IPS DF 6.9 (cell line): ENCODE data around the gene PACSIN2.
"Not testable (repeated sequence)": the region's sequence is repeated elsewhere in the genome, so short reads cannot be mapped to it uniquely, and the experiment has no call there.

Experiments
- DNase-seq: peaks from one replicate; pipeline ENCODE4 v3.0.0-alpha.2; 2013; ENCODE audit warnings: low read depth, low spot score
- H3K27ac ChIP-seq: one replicate; pipeline ENCODE4 v1.5.1; 2013; ENCODE audit warnings: low read length, control low read depth
- H3K27me3 ChIP-seq: 2 replicates; pipeline ENCODE4 v1.6.1; 2013; ENCODE audit warnings: mild to moderate bottlenecking, low read length; ENCODE audit not compliant: control insufficient read depth, insufficient read depth
- H3K36me3 ChIP-seq: 2 replicates; pipeline ENCODE4 v1.6.1; 2013; ENCODE audit warnings: low read length; ENCODE audit not compliant: control insufficient read depth, insufficient read depth
- H3K4me1 ChIP-seq: 2 replicates; pipeline ENCODE4 v1.6.1; 2013; ENCODE audit warnings: low read length; ENCODE audit not compliant: control insufficient read depth, insufficient read depth
- H3K4me3 ChIP-seq: 2 replicates; pipeline ENCODE4 v1.5.1; 2013; ENCODE audit warnings: mild to moderate bottlenecking, low read length
- H3K9me3 ChIP-seq: 2 replicates; pipeline ENCODE4 v1.6.1; 2013; ENCODE audit warnings: low read length, inconsistent platforms; ENCODE audit not compliant: control insufficient read depth, insufficient read depth
- WGBS: extraction: QIAGEN DNeasy Blood & Tissue Kit; methylation state at CpG from one replicate; pipeline ENCODE4 v1.1.7; 2013; ENCODE audit warnings: mixed read lengths, missing lambda C conversion rate; ENCODE audit not compliant: insufficient read length, insufficient coverage; 5-methylcytosine and 5-hydroxymethylcytosine counted together

Gene PACSIN2

DNA sequence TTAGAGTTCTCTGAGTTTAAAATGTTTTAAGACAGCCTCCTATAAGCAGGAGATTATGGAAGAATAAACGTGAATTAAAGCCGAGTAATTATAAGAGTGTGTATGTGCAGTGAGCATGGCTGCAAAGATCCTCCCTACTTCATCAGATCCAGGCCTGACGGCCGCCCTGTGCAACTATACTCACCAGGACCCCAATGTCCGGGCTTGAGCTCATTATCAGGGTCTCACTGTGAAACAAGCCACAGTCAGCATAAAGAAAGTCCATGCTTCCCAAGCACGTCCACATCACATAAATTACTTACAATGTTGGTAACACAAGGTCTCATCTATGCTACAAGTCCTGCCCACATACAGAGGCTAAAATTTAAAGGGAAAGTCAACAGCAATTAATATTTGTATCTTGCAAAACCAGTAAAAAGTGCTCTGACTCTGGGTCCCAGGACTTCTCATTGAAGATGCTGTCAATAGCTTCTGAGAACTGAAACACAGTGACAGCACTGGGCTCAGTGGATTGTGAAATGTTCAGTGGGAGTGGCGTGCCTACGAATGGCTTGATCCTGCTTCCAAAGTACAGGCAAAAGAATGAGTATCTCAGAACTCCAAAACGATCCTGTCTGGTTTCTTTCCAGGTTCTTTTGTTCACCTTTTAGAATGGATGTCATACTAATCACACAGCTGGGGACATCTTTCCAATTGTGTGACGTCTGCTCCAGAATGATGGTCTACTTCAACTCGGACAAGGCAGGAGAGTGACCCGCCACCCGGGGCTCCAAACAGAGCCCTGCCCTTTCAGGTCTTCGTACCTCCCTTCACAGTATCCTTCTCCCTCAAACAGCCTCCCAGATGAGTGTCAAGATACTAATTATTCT is 85.7 kb downstream of the PACSIN2 start:
- Histone ChIP-seq H3K36me3 (no peaks in the 10 kb centered on the region; the same call in 1 of the 2 replicates), H3K9me3 (no peaks in the 10 kb centered on the region), H3K27ac (no peak overlapping the region), H3K4me1 (no peaks in the 10 kb centered on the region; the same call in 1 of the 2 replicates), H3K27me3 (no peaks in the 10 kb centered on the region), H3K4me3 (no peak overlapping the region)
- no peak for DNase-seq
- no CpG with 5 or more reads among the region's 14 CpGs for WGBS

GRCh38 chr22:42927966-42928365 is 87.0 kb downstream of the PACSIN2 start:
- no CpG with 5 or more reads among the region's 6 CpGs for WGBS
- Histone ChIP-seq H3K27me3 (no peaks in the 10 kb centered on the region), H3K9me3 (no peaks in the 10 kb centered on the region), H3K36me3 (no peaks in the 10 kb centered on the region), H3K4me1 (no peaks in the 10 kb centered on the region; the same call in 1 of the 2 replicates), H3K27ac (no peak overlapping the region), H3K4me3 (no peak overlapping the region)
- no peak for DNase-seq

GRCh38 chr22:42926768-42927167 is 88.2 kb downstream of the PACSIN2 start:
- Histone ChIP-seq H3K36me3 (no peaks in the 10 kb centered on the region), H3K9me3 (no peaks in the 10 kb centered on the region), H3K4me1 (no peaks in the 10 kb centered on the region; the same call in 1 of the 2 replicates), H3K4me3 (no peak overlapping the region), H3K27me3 (no peaks in the 10 kb centered on the region), H3K27ac (no peak overlapping the region)
- WGBS: no CpG with 5 or more reads among the region's 5 CpGs
- DNase-seq: no peak

DNA sequence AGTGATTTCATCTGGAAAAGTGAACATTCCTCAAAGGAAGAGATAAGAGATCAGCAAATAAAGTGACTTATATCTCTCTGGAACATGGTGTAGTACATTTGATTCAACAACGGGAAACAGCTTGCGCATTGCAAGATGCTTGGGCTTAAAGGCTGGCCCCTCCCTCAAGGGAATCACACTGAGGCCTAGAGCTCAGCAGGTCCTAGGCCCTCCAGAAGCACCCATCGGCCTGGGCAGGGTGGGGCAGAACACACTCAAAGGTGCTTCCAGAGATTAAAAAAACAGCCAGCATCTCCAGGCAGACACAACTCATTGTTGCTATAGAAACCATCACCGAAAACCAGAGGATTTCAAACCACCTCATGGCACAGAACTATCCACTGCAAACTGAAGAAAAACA is 88.8 kb downstream of the PACSIN2 start:
- Histone ChIP-seq H3K36me3 (no peaks in the 10 kb centered on the region), H3K9me3 (no peaks in the 10 kb centered on the region), H3K4me1 (no peaks in the 10 kb centered on the region), H3K27me3 (no peaks in the 10 kb centered on the region), H3K27ac (no peak overlapping the region), H3K4me3 (no peak overlapping the region)
- DNase-seq: no peak
- WGBS: no CpG with 5 or more reads among the region's 4 CpGs

DNA sequence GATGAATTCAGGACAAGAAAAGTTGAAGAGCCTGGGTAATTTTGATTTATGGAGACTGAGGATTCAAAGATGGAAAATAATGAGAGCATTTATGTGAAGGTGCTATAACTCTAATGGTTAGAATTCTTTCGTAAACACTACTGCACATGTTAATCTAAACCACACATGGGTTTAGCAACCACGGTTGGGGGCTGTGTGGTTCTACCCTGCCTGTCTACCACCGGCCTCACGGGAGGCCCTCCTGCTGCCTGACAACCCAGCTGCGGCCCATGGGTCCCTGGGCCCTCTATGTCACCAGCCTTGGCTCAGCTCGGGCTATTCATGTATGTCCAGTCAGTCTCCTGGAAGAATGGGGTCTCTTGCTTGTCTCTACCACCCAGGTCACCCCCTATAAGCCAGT is 89.4 kb downstream of the PACSIN2 start:
- no CpG with 5 or more reads among the region's 6 CpGs for WGBS
- Histone ChIP-seq H3K4me1 (no peaks in the 10 kb centered on the region), H3K36me3 (no peaks in the 10 kb centered on the region), H3K4me3 (no peak overlapping the region), H3K27me3 (no peaks in the 10 kb centered on the region), H3K27ac (no peak overlapping the region), H3K9me3 (no peaks in the 10 kb centered on the region)
- DNase-seq: no peak

DNA sequence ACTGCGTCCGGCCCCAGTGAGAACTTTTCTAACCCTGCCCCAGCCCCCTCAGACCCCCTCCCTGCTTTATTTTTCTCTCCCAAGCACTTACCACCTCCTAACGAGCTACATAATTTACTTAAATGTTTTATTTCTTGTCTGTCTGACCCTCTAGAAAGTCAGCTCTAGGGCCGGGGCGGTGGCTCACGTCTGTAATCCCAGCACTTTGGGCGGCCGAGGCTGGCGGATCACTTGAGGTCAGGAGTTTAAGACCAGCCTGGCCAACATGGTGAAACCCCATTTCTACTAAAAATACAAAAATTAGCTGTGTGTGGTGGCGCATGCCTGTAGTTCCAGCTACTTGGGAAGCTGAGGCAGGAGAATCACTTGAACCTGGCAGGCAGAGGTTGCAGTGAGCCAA is 89.9 kb downstream of the PACSIN2 start:
- WGBS: no CpG with 5 or more reads among the region's 10 CpGs

GRCh38 chr22:42924436-42924835 is 90.5 kb downstream of the PACSIN2 start:
- DNase-seq: no peak
- no peaks in the 10 kb centered on the region for H3K27me3 ChIP-seq
- no peak overlapping the region for H3K27ac ChIP-seq
- H3K4me3 ChIP-seq: no peak overlapping the region
- H3K9me3 ChIP-seq: no peaks in the 10 kb centered on the region
- no peaks in the 10 kb centered on the region for H3K4me1 ChIP-seq
- WGBS: no CpG with 5 or more reads among the region's 9 CpGs
- no peaks in the 10 kb centered on the region for H3K36me3 ChIP-seq

More for the DNA sequence above, 89.9 kb downstream of the PACSIN2 start:
- not testable (repeated sequence) for DNase-seq, H3K27me3 ChIP-seq, H3K36me3 ChIP-seq, H3K27ac ChIP-seq, H3K9me3 ChIP-seq, H3K4me1 ChIP-seq, H3K4me3 ChIP-seq

DNA sequence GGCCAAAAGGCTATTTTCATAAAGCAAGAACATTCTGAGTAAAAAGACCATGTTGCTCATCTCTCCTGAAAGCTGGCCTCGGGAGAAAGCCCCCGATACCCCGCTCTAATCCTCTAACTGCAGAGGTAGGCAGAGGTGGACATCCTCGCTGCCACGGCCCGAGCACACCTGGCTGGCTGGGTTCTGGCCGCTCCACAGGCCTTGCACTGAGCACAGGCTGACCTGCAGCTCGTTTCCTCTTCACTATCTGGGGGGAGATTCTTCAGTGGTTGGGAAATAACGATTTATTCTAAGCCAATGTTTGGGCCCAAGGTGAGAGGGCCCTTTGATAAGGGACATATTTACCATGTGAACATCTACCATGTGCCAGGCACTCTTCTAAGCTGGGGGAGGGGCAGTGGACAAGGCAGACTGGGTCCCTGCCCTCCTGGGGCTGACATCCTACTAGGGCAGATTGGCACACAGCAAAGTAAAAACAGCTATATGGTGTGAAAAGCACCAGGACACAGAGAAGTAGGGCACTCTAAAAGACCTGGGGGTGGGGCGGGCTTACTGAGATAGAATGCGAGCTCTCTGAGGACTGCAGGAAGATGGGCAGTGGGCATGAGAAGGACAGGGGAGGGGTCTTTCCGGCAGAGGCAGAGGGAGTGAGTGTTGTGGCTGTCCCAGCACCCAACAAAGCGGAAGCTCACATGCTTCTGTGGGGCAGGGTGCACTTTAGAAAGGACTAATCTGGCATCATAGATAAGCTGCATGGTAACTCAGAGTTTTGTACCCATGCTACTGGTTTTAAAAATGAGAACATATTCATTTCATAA is 92.4 kb downstream of the PACSIN2 start:
- H3K27ac ChIP-seq: no peak overlapping the region
- no CpG with 5 or more reads among the region's 13 CpGs for WGBS
- no peaks in the 10 kb centered on the region for H3K27me3 ChIP-seq
- no peak overlapping the region for H3K4me3 ChIP-seq
- no peaks in the 10 kb centered on the region for H3K4me1 ChIP-seq
- no peaks in the 10 kb centered on the region for H3K36me3 ChIP-seq
- no peaks in the 10 kb centered on the region for H3K9me3 ChIP-seq
- DNase-seq: no peak

DNA sequence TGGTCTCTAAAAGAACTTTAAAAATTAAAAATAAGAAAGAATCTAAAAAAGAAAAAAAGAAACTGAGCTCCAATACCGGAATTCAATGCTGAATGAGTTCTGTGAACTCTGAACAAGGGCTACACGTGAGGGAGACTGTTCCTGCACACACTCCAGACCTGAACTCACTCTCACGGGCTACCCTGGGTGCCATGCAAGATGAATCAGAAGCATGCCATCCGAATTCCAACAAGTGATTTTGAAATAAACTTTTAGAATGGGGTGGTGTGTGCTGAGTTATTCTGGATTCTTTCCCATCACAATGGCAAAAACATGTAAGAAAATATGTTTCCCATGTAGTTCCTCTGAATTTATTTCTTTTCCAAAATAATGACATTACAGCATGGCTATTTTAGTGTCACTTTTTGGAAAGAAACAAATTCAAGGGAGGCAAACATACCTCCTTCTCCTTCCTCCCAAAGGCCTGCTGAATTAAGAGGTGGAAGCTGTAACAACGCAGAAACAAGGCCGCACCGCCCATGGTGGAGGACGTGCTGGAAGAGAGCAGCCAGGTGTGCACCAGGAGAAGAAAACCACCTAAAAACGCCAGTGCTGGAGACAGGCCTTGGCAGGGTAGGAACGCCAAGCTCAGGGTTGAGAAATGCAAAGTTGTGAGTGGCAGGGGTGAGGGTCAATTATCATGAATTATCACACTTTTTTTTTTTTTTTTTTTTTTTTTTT is 94.7 kb downstream of the PACSIN2 start:
- peaks cover 6% of the 10 kb centered on the region; the same call in 1 of the 2 replicates for H3K4me1 ChIP-seq
- H3K27ac ChIP-seq: no peak overlapping the region
- H3K4me3 ChIP-seq: no peak overlapping the region
- WGBS: no CpG with 5 or more reads among the region's 10 CpGs
- no peaks in the 10 kb centered on the region for H3K36me3 ChIP-seq
- H3K9me3 ChIP-seq: no peaks in the 10 kb centered on the region
- no peak for DNase-seq
- no peaks in the 10 kb centered on the region for H3K27me3 ChIP-seq

DNA sequence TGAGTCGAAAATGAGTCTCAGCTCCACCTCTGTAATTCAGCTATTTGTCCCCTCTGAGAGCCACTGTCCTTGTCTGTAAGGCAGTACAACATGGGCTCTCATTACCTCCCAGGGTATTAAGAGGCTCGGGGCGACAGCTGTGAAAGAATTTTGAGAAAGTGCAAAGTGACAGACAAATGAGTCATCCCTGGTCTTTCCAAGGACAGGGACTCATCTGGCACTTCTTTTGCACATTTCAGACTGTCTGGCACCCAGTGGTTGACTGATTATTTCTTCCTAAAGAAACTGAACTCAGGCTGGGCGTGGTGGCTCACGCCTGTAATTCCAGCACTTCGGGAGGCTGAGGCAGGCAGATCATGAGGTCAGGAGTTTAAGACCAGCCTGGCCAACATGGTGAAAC is 95.8 kb downstream of the PACSIN2 start:
- Histone ChIP-seq H3K27me3 (no peaks in the 10 kb centered on the region), H3K27ac (no peak overlapping the region), H3K4me1 (peaks cover 10% of the 10 kb centered on the region; the same call in 1 of the 2 replicates), H3K4me3 (no peak overlapping the region), H3K9me3 (no peaks in the 10 kb centered on the region), H3K36me3 (no peaks in the 10 kb centered on the region)
- WGBS: no CpG with 5 or more reads among the region's 6 CpGs
- no peak for DNase-seq
